ENCODE data around the gene CSTA. TPM values are rescaled to one million over a fixed set of nuclear protein-coding genes. Genes with fewer than 3 reads are reported as not detected.

The CSTA gene
- total RNA-seq, 3 donors from 2014 or later (not counting 1 experiment from before 2014, with no cell fraction given) = 3.1 to 7.8 (median 4.0) TPM

GRCh38 chr3:122305818-122306621 lies 19.0 kb upstream of the CSTA start:
- 40% methylated on average over 3 of the region's 3 CpGs for WGBS (ENCODE audit: insufficient coverage)
- intact Hi-C loops (cut with micrococcal nuclease) = loop anchor here (10.0 kb wide), 1 partner anchor 201 kb away; no protein-coding TSS in a partner anchor
- ATAC-seq = no peak

GRCh38 chr3:122306622-122306953 lies 18.5 kb upstream of the CSTA start:
- intact Hi-C loops (cut with micrococcal nuclease) = loop anchor here (10.0 kb wide), 1 partner anchor 202 kb away; no protein-coding TSS in a partner anchor
- ATAC-seq (no peak), DNase-seq (no peak)
- peaks cover 7 to 17% of the 10 kb centered on the region in 2 donors for H3K27me3 Mint-ChIP-seq (ENCODE audit: low read depth in 2 of 2)
- WGBS (ENCODE audit: insufficient coverage) = 80% methylated on average over 2 of the region's 2 CpGs
- H3K4me3 Mint-ChIP-seq = no peak overlapping the region
- no peaks in the 10 kb centered on the region for H3K9me3 Mint-ChIP-seq
- H3K4me3 ChIP-seq (ENCODE audit: low read length) = no peak overlapping the region
- no peaks in the 10 kb centered on the region for H3K36me3 ChIP-seq (ENCODE audit: control insufficient read depth, insufficient read depth, low read length)
- no peaks in the 10 kb centered on the region for H3K36me3 Mint-ChIP-seq
- H3K27ac Mint-ChIP-seq = no peak overlapping the region
- H3K4me1 ChIP-seq (ENCODE audit: control insufficient read depth, insufficient read depth, low read length) = no peaks in the 10 kb centered on the region
- no peaks in the 10 kb centered on the region for H3K4me1 Mint-ChIP-seq
- H3K27me3 ChIP-seq (ENCODE audit: control insufficient read depth, insufficient read depth, low read length) = no peaks in the 10 kb centered on the region
- H3K27ac ChIP-seq (ENCODE audit: low read length) = no peak overlapping the region
- no peak for TF ChIP-seq CTCF (IDR thresholded peaks at IDR 0.05)
- no peaks in the 10 kb centered on the region for H3K9me3 ChIP-seq (ENCODE audit: control insufficient read depth, insufficient read depth, low read length)

More at GRCh38 chr3:122305818-122306621, 19.0 kb upstream of the CSTA start:
- H3K27ac Mint-ChIP-seq = no peak overlapping the region
- no peak overlapping the region for H3K4me3 Mint-ChIP-seq
- no peak for TF ChIP-seq CTCF (IDR thresholded peaks at IDR 0.05)
- no peaks in the 10 kb centered on the region for H3K36me3 ChIP-seq (ENCODE audit: control insufficient read depth, insufficient read depth, low read length)
- no peaks in the 10 kb centered on the region for H3K4me1 ChIP-seq (ENCODE audit: control insufficient read depth, insufficient read depth, low read length)
- H3K9me3 ChIP-seq (ENCODE audit: control insufficient read depth, insufficient read depth, low read length) = no peaks in the 10 kb centered on the region
- H3K4me1 Mint-ChIP-seq = no peaks in the 10 kb centered on the region
- no peaks in the 10 kb centered on the region for H3K27me3 ChIP-seq (ENCODE audit: control insufficient read depth, insufficient read depth, low read length)
- H3K27me3 Mint-ChIP-seq (ENCODE audit: low read depth in 2 of 2) = peaks cover 4 to 17% of the 10 kb centered on the region in 2 donors
- DNase-seq = peak in 1 of 2 donors; percentile 19
- H3K9me3 Mint-ChIP-seq = no peaks in the 10 kb centered on the region
- no peak overlapping the region for H3K27ac ChIP-seq (ENCODE audit: low read length)
- H3K4me3 ChIP-seq (ENCODE audit: low read length) = no peak overlapping the region
- no peaks in the 10 kb centered on the region for H3K36me3 Mint-ChIP-seq

- Mint-ChIP-seq H3K36me3 (no peaks in the 10 kb centered on the region), H3K9me3 (no peaks in the 10 kb centered on the region), H3K27me3 (ENCODE audit: low read depth in 2 of 2) (peaks cover 7 to 17% of the 10 kb centered on the region in 2 donors), H3K4me1 (no peaks in the 10 kb centered on the region), H3K4me3 (no peak overlapping the region), H3K27ac (no peak overlapping the region)
- Histone ChIP-seq H3K4me1 (ENCODE audit: control insufficient read depth, insufficient read depth, low read length) (no peaks in the 10 kb centered on the region), H3K27ac (ENCODE audit: low read length) (no peak overlapping the region), H3K36me3 (ENCODE audit: control insufficient read depth, insufficient read depth, low read length) (no peaks in the 10 kb centered on the region), H3K9me3 (ENCODE audit: control insufficient read depth, insufficient read depth, low read length) (no peaks in the 10 kb centered on the region), H3K27me3 (ENCODE audit: control insufficient read depth, insufficient read depth, low read length) (no peaks in the 10 kb centered on the region), H3K4me3 (ENCODE audit: low read length) (no peak overlapping the region)
- ATAC-seq (no peak), DNase-seq (no peak)
- intact Hi-C loops (cut with micrococcal nuclease) = loop anchor here (10.0 kb wide), 1 partner anchor 202 kb away; no protein-coding TSS in a partner anchor
- 80% methylated on average over 3 of the region's 4 CpGs for WGBS (ENCODE audit: insufficient coverage)
- TF ChIP-seq CTCF (IDR thresholded peaks at IDR 0.05) = no peak
These were observed 17.9 kb upstream of the CSTA start for GRCh38 chr3:122307094-122307687.

All from natural killer cell (primary cell).